Inferior parietal cortex (tissue), 1 donor: ENCODE measurements around the gene CLDN24.

Experiments
- DNase-seq: peaks from one replicate; pipeline ENCODE4 v3.0.0-alpha.2; 2016; ENCODE audit errors: extremely low spot score

Gene CLDN24

GRCh38 chr4:183284258-183284785 is 37.9 kb downstream of the CLDN24 start:
- DNase-seq, result no peak

GRCh38 chr4:183276106-183276505 is 46.1 kb downstream of the CLDN24 start:
- DNase-seq, result no peak

DNA sequence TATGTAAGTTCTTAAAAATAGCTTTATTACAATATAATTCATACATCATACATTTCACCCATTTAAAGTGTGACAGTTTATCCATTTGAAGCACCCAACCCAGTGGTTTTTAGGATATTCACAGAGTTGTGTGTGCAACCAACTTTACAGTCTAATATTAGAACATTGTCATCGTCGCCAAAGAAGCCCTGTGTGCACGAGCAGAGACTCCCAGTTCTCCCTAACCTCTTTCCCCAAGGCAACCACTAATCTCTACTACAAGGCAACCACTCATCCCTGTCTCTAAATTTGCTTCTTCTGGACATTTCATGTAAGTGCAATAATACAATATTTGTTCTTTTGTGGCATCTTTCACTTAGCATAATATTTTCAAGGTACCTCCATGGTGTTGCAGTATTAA is 49.8 kb downstream of the CLDN24 start:
- no peak for DNase-seq
